HG02870 (cell line): Measurements from ENCODE around the gene ENKD1.

Experiments
- ATAC-seq: cut with Tn5 transposase; IDR thresholded peaks from one replicate; pipeline ENCODE4 v1.9.1; 2021; ENCODE audit warnings: mild to moderate bottlenecking, moderate library complexity; ENCODE audit not compliant: unreplicated experiment

The ENKD1 gene

GRCh38 chr16:67651847-67652246 is 14.7 kb downstream of the ENKD1 start:
- ATAC-seq, result no peak

DNA sequence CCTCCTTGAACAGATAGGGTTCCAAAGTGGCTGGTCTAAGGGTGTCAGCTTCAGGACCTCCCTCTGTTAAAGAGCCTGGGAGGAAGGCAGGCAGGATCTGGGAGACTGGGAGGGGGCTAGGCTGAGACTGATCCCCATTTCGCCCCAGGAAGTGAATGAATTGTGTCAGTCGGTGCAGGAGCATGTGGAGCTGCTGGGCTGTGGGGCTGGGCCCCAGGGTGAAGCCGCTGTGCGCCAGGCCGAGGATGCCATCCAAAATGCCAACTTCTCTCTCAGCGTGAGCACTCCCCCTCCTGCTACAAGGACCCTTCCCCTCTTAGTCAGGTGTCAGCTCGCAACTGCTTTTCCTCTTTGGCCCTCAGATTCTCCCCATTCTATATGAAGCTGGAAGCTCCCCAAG is 15.5 kb downstream of the ENKD1 start:
- ATAC-seq, result no peak

- no peak for ATAC-seq
These were observed 16.5 kb downstream of the ENKD1 start for GRCh38 chr16:67650023-67650422.

DNA sequence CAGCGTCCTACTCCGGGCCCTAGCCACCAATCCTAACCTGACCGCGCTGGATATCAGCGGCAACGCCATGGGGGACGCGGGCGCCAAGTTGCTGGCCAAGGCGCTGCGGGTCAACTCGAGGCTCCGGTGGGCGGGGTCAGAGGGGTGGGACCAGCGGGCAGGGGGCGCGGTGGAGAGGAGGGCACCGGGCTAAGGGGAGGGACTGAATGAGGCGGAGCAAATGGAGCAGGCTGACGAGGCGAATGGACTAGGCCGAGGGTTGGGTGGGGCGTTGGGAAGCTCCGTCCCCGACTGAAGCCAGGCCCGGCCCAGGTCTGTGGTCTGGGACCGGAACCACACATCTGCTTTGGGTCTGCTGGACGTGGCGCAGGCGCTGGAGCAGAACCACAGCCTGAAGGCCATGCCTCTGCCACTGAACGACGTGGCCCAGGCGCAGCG is 17.0 kb downstream of the ENKD1 start:
- ATAC-seq, result no peak

- no peak for ATAC-seq
These were observed 17.7 kb downstream of the ENKD1 start for GRCh38 chr16:67648764-67649407.

GRCh38 chr16:67648088-67648763 is 18.3 kb downstream of the ENKD1 start:
- no peak for ATAC-seq

DNA sequence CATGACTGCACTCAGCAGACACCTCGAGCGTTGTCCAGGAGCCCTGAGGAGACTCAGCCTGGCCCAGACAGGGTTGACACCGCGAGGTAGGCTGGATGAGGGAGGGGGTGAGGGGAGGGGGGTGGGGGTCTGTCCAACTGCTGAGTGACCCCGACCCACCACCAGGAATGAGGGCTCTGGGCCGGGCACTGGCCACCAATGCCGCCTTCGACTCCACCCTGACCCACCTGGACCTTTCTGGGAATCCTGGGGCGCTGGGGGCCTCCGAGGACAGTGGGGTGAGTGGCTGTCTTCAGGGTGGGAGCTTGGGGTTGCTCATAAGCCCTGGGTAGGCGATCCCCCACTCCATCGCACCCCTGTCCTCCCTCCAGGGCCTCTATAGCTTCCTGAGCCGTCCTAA is 18.9 kb downstream of the ENKD1 start:
- ATAC-seq, result no peak

DNA sequence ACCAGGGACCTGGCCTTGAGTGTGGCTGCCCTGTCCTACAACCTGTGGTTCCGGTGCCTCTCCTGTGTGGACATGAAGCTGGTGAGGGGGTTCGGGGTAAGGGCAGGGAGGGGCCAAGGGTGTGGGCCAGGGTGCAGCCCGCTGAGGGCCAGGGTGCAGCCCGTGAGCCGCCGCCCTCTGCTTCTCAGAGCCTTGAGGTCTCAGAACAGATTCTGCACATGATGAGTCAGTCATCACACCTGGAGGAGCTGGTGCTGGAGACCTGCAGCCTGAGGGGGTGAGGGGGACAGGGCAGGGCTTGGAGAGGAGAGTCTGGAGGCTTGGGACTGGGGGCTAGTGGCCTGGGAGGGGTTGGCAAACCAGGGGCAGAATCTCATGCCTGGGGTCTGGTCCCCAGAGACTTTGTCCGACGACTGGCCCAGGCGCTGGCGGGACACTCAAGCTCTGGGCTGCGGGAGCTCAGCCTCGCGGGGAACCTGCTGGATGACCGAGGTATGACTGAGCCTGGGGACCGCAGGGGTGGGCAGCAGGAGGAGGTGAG is 19.4 kb downstream of the ENKD1 start:
- ATAC-seq, result no peak

DNA sequence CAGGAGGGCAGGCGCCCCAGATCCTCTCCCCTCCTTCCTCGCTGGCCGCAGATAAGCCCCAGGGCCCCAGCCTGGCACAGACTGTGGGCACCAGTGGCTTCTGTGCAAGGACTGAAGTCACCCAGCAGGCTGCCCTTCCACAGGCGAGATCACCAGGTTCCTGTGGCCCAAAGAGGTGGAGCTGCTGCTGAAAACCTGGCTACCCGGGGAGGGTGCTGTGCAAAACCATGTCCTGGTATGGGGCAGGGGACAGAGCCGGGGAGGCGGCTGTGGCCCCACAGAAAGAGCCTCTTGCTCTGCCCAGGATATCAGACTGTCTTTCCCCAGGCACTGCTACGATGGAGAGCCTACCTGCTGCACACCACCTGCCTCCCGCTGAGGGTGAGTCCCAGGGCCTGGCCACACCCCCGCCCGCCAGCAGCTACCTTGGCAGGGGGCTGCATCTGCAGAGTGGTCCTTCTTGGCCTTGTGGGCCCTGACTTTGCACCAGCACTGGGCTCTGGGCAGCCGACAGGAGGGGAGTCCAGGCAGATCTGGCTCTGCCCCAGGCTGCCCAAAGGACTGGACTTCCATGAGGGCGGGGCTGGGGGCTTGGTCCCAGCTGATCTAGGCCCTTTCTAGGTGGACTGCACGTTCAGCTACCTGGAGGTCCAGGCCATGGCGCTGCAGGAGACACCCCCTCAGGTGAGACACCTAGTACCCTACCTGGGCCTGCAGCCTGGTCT is 21.0 kb downstream of the ENKD1 start:
- no peak for ATAC-seq

DNA sequence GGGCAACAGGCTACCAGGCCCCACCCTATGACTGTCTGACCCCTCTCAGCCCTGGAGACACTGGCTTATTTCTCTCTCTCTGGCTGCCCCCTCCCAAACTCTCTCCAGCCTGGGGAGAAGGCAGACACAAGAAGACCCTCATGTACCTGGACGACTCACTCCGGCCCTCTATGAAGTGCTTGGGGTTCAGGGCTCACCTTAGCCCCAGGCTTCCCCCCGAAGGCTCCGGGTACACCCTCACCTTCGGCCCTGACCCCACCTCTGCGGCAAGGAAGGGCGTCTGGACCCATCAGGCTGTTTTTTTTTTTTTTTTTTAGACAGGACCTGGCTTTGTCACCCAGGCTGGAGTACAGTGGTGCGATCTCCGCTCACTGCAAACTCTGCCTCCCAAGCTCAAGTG is 22.5 kb downstream of the ENKD1 start:
- ATAC-seq, result no peak

DNA sequence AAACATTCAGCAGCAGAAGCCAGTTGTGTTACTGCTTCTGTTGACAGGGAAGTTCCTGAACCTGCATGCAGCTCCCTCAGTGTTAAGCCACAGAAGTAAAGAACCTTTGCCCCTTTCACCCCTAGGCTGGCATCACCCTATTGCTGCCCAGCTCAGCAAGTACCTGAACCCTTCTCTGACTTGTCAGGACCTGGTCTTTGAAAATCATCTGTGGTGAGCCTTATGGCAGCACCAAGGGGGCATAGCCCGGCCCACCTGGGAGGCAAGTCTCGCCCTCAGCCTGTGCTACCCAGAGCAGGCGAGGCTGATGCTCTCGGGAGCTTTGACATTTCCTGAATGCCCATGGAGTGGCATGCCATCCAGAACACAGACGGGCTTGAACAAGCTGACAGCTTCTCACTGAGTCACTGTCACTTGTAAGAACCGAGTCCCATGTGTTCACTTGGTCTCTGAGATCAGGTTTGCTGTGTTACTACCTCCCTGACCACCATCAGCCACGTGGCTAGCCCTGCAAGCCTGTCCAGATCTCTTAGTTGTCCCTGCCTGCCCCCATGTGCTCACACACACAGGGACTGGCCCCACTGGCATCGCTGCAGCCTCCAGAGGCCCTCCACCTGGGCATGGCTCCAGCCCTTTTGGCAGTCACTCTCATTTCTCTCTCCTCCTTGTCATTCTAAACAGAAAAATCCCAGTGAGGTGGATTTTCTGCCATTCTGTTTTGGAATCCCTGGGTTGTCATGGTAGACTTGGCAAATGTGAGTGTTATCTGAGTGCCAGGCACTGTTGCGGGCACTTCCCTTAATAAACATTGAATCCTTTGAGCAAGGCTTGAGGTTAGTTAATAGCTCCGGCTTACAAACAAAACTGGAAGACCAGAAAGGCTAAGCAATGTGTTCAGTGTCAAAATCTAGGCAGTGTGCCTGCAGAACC is 24.5 kb downstream of the ENKD1 start:
- ATAC-seq, result no peak

DNA sequence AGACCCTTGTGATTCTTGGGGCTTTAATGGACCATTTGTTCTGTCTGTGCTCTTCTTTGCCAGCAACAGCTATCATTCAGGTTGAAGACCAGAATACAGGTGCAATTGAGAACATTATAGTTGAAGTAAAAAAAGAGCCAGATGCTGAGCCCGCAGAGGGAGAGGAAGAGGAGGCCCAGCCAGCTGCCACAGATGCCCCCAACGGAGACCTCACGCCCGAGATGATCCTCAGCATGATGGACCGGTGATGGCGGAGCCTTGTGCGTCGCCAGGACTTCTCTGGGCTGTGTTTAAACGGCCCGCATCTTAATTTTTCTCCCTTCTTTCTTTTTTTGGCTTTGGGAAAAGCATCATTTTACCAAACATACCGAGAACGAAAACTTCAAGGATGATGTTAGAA is 28.9 kb downstream of the ENKD1 start:
- ATAC-seq, result no peak

DNA sequence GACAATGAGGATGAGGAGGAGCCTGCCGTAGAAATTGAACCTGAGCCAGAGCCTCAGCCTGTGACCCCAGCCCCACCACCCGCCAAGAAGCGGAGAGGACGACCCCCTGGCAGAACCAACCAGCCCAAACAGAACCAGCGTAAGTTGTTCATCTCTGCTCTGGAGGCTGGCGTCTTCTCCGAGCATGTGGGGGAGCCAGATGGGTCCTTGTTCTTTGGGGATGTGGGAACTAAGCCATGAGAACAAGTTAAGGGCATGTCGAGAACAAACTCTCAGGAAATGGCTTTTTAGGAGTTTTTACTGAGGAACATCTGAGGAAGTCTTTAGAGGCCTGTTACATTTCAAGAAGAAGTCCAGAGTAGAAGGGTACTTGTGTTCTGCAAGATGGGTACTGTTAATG is 29.8 kb downstream of the ENKD1 start:
- no peak for ATAC-seq

DNA sequence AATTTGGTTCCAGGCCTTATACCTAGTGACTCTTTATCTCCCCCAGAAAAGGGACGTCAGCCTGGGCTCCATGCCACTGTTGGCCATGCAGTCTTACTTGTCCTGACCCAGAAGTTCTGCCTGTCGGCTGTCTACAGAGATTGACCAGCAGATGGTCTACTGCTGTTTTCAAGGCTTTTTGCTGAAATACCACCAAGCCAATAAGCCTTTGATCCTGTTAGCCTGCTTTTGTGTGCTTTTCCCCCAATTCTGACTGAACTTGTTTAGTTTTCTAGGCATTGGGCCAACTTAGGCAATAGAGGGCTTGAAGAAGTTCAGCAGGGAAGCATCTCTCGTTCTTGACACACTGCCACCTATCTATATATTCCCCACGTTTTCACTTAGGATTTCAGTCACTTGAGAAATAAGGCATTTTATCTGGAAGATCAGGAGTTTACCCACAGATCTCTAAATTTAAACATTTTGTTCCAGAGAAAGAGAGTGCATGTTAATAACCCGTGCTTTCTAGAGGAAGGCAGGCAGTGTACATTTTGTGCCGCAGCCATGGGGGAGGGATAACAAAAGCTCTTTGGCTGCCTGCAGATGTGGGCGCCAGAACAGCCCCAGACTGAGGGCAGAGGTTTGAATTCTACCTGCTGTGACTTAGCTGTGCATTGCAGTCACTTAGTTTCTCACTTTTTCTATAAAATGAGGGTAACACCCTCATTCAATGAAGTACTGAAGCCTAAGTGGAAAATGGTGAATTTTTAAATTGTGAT is 34.0 kb downstream of the ENKD1 start:
- no peak for ATAC-seq

DNA sequence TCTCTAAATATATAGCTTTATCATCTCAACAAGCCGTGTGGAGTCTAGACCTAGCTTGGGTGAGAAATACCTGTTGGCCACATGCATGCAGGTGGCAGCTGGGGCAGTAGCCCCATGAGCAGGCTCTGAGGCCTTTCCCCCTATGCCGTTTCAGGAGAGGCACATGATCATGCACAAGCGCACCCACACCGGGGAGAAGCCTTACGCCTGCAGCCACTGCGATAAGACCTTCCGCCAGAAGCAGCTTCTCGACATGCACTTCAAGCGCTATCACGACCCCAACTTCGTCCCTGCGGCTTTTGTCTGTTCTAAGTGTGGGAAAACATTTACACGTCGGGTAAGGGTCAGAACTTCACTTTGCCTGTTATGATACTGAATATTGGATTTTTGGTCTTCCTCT is 38.3 kb downstream of the ENKD1 start:
- no peak for ATAC-seq

DNA sequence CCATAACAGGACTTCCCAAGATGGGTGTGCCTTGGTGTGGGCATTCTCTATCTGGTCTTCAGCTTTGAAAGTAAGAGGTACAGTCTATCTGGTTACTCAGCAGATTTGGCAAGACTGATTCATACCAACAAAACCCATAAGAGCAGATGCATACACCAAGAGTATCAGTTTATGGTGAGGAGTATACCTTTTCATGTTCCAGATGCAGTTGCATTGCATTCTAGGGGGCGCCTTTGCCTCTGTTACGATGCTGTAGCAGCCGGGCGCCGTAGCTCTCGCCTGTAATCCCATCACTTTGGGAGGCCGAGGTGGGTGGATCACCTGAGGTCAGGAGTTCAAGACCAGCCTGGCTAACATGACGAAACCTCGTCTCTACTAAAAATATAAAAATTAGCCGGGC is 52.7 kb downstream of the ENKD1 start:
- no peak for ATAC-seq
